Stromal cell of bone marrow (primary cell): Measurements from ENCODE around the gene MIPEP.
"Not testable (repeated sequence)": the region's sequence is repeated elsewhere in the genome, so short reads cannot be mapped to it uniquely, and the experiment has no call there.

Experiments
- DNase-seq: peaks from one replicate; pipeline ENCODE4 v3.0.0-alpha.2; 2012; ENCODE audit warnings: low read depth

Gene MIPEP

GRCh38 chr13:23889615-23890607 lies 711 bp upstream of the MIPEP start:
- DNase-seq: no peak

DNA sequence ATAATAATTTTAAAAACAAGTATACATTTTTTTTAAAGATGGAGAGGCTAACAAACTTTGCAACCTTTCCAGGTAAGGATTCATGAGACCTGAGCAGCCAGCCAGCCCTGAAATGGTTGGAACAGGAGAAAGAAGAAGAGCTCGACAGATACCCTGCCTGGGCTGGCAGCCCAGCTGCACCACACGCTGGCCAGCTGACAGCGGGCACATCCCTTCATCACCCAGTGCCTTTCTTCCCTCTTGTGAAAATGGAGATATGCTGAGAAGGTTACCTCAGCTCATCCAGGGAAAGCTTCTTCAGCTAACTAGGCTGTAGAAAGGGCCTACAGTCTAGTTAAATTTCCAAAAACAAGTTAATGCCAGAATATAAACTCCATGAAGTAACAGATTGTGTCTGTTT lies 4.8 kb downstream of the MIPEP start:
- DNase-seq: not testable (repeated sequence)

GRCh38 chr13:23883255-23883654 lies 5.9 kb downstream of the MIPEP start:
- no peak for DNase-seq

DNA sequence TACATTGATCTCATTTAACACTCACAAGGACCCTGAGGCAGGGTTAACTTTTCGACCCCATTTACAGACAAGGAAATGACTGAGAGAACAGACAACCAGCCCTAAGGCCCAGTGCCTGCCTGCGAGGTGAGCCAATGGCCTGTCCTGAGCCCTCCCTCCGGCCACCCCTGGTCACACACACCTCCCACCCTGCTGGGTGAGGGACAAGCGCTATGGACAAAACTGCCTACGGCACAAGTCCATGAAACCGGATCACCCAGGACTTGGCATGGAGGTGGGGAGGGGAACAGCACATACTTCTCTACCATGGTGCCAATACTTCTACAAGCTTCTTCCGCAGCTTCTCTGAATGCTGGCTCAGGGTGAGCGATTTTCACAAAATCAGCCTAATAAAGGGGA lies 7.8 kb downstream of the MIPEP start:
- not testable (repeated sequence) for DNase-seq

GRCh38 chr13:23880493-23881401 lies 8.5 kb downstream of the MIPEP start:
- not testable (repeated sequence) for DNase-seq

GRCh38 chr13:23877286-23877685 lies 11.9 kb downstream of the MIPEP start:
- DNase-seq: no peak

GRCh38 chr13:23876265-23876664 lies 12.9 kb downstream of the MIPEP start:
- DNase-seq: no peak

- DNase-seq: no peak
These were observed 17.5 kb downstream of the MIPEP start for GRCh38 chr13:23871616-23872220.

- DNase-seq: no peak
These were observed 18.7 kb downstream of the MIPEP start for GRCh38 chr13:23870356-23871140.

DNA sequence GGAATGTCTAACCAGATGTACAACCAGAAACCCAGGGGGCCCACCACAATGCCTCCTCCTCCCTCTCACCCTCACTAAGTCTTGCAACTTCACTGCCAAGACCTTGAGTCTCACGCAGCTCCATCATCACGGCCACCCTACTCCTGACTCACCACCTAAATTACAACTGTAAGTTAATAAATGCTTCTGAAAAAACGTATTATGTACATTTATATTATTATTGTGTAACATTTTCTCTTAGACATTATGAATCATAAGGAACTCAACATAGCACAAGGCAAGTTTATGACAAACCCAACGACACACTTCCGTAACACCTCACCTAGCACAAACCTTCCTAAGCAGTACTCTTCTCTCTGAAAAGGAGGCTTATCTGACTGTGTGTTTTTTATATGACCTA lies 20.7 kb downstream of the MIPEP start:
- DNase-seq: no peak

DNA sequence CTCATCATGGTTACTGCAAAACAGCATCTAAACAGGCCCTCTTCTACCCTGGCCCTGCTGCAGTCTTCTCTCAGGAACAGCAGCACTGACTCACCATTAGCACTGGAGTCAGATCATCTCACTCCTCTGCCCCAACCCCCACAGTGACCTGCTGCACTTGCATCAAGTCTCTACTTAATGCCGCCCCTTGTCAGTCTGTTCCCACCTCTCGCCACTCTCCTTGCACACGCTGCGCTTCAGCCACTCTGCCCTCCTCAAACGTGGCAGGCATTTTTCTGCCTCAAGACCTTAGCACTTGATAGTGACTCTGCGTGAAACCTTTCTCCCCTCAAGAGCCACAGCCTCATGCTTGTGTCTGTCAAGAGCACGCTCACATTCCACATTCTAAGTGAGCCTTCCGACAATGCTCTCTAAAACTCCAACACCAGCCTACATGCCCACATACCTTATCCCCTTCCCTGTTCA lies 22.1 kb downstream of the MIPEP start:
- DNase-seq: no peak

- DNase-seq: no peak
These were observed 22.7 kb downstream of the MIPEP start for GRCh38 chr13:23866420-23867026.

GRCh38 chr13:23865906-23866305 lies 23.3 kb downstream of the MIPEP start:
- no peak for DNase-seq

- no peak for DNase-seq
These were observed 24.2 kb downstream of the MIPEP start for GRCh38 chr13:23865026-23865425.

DNA sequence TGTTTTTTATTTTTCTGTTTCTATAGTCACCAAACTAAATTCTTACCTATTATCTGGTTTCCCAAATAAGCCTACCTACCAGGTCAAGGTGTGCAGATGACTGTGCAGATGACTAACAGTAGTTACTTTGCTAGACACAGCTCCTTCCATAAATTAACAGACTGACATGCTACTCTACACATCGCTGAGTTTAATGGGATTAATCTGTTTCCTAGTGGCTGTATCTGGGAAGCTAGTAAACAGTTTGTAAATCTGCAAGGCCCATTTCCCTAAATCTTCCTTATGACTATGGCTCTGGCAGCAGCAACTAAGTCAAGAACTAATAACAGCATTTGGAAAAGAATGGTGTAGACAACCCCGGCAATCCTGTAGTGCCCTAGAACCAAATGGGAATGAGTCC lies 27.9 kb downstream of the MIPEP start:
- DNase-seq: no peak

- no peak for DNase-seq
These were observed 29.3 kb downstream of the MIPEP start for GRCh38 chr13:23859904-23860303.

- no peak for DNase-seq
These were observed 29.7 kb downstream of the MIPEP start for GRCh38 chr13:23859455-23859854.

DNA sequence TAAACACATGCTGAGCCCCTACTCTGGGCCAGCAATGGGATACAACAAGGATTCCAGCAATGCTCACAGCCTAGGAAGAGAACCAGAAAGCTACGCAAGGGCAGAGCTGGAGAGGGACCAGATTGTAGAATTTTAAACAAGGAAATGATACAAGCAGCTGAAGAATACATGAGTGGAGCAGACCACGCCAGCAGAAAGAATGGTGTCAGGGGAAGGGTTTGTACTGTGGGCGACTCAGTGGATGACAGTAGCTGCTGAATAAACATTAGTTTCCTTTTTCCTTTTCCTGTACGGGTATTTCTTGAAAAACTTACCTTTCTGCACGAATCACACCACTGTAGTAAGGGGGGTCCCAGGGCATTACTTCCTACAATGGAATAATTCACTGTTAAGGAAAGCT lies 30.7 kb downstream of the MIPEP start:
- DNase-seq: no peak

DNA sequence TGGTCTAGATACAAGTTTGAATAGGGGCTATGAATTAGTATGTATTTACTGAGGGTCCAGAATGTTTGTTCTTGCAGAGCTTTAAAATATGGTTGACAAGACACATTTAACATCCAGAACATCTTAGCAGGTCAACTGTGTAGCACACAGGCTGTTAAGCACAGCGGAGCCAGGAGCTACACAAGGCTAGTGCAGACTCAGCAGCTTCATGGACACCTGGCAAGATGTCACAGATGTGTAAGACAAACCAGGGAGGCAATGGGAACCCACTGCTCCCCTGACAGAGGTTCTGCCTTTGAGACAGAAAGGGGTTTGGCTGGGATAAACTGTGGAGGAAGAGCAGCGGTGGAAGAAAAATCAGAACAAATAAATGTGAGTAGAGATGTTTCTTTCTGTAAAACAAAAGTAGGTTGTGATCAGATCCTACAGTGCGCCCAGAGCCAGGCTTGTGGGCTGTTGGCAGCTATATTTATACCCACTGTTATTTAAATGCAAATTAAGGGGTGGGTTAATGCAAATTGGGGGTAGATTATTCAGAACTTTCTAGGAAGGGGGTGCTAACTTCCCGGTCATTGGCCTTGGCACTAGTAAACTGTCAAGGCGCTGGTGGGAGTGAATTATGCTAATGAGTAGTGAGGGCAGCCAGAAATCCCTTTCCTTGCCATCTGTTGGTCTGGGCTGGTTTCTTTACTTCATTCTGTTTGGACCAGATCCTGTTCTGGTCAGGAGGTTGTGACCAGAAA lies 33.0 kb downstream of the MIPEP start:
- DNase-seq: no peak

DNA sequence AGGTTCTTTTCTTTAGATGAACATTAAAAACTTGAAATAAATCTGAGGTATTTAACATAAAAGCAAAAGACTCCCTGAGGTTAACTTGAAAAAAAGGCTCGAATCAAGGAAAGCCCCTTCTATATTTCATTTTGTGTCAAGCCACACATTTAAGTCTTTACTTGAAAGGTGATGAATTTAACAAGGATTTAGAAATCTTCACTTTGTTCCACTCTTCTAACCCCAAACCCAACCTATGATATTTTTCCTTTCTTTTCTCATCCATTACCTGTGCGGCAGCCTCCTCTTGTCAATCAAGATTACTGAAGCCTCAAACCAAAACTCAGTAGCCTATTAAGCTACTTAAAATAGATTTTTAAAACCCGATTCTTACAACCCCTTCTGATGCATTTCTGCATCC lies 33.8 kb downstream of the MIPEP start:
- no peak for DNase-seq
